Frontal cortex (tissue), 4 donors: ENCODE data around the gene VEGFC. TPM values are rescaled to one million over a fixed set of nuclear protein-coding genes. Genes with fewer than 3 reads are reported as not detected.

Experiments used
- DNase-seq, 2 donors: peaks; one replicate each; pipeline ENCODE4 v3.0.0; 2012; ENCODE audit warnings: low spot score in 2 of 2
- FAIRE-seq: peaks from 2 replicates; lab custom pipeline; 2012; peaks lifted over from hg19 to GRCh38; lab: Jason Lieb, UNC
- total RNA-seq: library from RNA; depleted of rRNA; stranded (reverse); fragments of >200 nt; gene quantifications from one replicate; pipeline ENCODE4 v1.2.3, GENCODE V29; 2014
- donor health status: control.
- donor health status: control.
- donor health status: control.

Gene VEGFC
- total RNA-seq, 1 donor from 2014 or later, result 1.6 TPM

DNA sequence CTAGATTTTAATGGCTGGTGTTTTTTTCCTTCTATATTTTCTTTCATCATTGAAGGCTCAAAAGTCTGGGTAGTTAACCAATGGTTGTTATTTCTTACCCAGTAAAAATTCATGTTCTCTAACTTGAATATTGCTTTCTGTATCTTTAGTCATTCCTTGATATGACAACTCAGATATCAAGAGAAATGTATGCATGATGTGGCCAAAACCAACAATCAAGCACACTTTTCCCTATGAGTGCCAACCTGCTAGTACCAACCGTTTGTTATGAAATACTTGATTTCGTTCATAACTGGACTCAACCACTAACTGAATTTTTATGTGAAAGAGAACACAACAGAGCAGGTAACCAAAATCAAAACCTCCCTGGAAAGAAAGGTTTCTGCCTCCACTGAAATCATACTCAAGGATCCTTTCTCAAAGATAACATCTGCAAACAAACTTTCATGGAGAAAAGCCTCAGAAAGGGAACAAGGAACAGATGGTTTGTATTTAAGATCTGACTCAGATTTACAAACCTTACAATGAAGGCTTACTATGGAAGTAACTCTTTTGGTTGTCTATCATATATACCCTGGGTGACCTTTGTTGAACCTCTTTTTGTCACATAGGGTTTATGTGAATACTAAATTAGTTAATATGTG, 8.3 kb upstream of the VEGFC start:
- DNase-seq, result no peak
- no peak for FAIRE-seq

DNA sequence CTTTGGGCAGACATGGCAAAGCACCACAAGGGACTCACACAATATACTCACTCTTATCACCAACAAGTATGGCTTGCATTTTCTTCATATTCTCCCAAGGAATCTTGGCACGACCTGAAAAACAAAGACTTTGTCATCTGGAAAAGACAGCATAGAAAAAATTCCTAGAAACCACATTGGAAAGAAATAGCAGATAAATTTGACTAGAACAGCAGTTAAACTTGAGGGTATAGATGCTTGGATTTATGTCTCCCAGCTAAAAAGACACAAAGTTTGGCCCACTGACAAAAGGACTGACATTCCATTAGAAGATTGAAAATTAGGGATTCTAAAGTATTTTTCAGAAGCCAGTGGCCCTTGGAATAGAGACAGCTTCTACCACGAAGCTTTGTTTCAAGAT, 6.9 kb upstream of the VEGFC start:
- FAIRE-seq (no peak), DNase-seq (no peak)

DNA sequence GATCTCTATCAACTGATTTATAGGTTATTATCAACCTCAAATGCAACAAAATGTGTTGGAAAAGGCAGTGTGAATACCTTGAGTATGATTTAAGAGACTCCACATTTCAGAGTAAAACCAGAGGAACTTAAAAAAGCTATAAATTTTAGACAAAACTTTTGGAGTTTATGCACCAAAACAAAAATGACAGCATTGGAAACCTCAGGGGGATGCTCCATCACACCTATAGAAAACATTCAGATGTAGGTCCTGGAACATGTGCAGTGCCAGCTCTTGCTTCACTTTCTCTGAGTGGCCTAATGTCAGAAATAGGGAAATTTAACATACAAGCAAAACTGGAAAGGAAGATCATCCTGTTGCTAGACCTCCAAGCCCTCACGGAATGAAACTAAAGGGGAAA, 5.8 kb upstream of the VEGFC start:
- FAIRE-seq (no peak), DNase-seq (no peak)

DNA sequence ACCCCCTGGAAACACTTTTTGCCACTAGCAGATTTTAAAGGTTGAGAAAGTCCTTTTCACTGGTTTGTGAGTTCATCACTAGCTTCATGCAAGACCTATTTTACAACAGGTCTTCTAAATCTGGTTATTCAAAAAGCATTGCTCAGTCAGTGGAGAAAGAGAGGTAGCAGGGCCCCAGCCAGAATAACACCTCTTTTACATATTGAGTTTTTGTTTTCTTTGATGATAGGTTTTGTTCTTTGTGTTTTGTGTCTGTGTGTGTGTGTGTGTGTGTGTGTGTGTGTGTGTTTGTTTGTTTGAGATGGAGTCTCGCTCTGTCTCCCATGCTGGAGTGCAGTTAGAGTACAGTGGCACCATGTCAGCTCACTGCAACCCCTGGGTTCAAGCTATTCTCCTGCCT, 2.7 kb upstream of the VEGFC start:
- no peak for FAIRE-seq
- no peak for DNase-seq

DNA sequence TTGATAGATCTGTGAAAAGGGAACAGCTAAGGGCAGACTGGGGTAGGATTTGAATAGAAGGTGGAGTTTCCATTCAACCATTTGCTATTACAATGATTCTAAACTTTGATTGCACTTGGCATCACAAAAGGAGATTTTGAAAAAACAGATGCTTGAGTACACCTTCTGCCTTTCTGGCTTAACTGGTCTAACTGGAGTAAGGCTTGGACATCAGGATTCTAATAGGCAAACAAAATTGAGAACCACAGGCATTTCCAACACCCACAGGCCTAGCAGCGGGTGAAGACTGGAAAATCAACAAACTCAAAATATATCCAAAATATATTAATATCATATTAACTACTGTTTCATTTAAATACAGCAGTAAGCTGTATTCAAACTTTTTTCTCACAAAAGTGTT, 1.9 kb upstream of the VEGFC start:
- FAIRE-seq (no peak), DNase-seq (no peak)

DNA sequence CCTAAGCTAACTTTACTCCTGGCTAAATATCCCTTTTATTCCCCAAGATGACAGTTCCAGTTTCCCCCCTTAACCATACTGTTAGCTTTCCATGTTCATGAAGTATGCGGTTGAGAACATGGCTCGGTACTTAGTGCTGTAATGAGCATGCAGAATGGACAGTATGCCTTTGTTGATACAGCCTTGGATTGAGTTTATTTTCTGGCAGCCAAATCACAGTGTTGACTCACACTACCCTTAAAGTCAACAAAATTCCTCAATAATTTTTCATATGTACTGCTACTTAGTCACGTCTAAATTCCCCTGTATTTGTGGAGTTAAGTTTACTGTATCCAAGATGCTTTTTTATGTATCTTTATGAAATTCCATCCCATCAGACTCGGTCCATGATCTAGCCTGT, 1.4 kb upstream of the VEGFC start:
- FAIRE-seq (no peak), DNase-seq (no peak)

DNA sequence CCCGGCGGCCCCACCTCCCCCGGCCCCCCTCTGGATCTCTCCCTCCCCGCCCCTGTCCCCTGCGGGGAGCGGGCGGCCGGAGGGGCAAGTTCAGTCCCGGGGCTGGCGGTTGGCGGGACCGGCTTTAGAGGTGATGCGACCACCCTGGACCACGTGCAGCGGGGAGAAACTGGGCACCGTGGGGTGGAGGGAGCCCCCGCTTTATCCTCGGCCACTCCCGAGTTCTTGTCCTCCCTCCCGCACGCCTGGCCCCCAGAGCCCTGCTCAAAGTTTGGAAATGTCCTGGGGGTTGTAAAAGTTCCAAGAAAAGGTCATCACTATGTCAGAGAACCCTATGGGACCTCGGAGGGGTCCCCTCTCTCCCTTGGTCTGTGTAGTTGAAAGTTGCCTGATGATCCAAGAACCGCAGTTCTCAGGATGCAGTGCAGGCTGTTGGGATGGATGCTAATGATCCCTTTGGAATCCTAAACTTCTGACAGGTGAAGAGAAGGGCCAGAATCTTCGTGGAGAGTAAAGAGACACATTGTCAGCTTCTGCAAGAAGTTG, 411 bp upstream of the VEGFC start:
- no peak for FAIRE-seq
- no peak for DNase-seq

DNA sequence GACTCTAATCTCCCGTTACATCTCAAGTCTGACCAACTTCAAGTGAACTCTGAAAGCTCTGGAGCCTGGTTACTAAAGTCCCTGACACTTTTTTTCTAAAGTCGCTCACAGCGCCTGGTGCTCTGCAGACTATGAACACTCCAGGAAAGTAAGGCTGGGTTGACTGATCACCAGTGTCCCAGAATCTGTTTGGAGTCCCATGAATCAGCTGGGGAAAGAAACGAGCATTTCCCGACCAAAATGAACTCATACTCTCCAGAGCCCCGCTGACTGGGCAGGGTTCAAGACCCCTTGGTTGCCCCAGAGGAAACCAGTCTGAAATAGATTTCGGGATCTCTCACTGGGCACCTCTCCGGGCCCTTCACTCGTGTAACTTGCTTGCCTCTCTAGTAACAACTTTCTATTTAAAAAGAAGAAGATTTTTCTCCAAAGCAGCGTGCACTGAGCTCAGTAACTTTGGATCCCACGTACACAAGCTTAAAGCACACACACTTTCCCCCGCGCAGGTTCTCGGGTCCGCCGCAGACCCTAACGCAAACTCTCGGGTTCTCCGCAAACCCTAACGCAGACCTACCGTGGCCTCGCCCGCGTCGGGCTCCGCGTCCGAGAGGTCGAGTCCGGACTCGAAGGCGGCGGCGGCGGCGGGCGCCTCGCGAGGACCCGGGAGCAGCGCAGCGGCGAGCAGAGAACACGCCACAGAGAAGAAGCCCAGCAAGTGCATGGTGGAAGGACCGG, 964 bp downstream of the VEGFC start:
- FAIRE-seq, result no peak
- no peak for DNase-seq

DNA sequence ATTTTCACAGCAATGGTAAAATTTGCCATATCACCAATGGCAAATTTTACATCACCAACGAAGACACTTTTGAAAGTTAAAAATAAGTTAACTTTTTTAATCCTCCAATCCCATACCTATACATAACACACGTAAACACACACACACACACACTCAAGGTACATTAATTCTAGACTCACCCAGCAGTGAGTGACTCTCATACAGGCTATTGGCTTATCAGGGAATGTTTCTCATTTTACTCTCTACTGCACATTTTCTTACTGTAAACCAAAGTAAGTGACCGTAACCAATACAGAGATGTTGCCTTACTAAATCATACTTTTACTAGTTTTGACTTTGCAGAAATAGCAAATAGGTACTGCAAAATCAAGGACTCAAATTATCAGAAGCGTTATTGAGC, 2.3 kb downstream of the VEGFC start:
- no peak for FAIRE-seq
- no peak for DNase-seq

DNA sequence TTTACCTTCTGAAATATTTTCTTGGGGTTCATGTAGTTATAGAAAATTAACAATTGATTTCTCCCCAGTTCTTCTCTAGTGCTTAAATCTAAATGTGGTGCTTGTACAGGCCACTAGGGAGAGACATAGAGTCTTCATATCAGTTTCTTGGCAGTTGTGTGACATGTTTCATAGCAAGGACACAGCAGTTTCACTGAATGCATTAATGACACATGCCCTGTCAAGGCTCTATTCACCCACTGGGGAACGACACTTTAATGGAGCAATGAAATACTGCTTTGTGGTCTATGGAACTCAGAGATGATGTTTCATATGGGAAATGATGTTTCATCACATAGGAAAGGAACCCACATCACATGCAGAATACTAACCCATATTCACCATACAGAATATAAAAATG, 2.8 kb downstream of the VEGFC start:
- peak; percentile 35 to 51 for DNase-seq
- peak; percentile 37 for FAIRE-seq

DNA sequence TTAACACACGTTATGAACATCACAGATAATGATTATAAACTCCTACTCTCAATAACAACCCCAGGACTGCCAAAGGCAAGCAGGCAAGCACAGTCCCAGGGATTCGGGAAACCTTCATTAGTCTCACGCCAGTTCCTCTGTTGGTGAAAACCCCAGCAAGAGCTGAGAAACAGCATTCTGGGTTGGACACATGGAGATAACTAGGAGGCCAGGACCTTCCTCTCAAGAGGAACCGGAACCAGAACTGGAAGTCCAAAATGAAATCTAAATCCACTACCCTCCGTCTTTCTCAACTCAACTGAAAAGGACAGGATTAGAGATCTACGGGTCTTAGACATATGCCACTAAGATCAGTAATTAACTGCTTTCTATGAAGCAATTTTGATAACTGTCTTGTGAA, 3.8 kb downstream of the VEGFC start:
- no peak for DNase-seq
- no peak for FAIRE-seq

DNA sequence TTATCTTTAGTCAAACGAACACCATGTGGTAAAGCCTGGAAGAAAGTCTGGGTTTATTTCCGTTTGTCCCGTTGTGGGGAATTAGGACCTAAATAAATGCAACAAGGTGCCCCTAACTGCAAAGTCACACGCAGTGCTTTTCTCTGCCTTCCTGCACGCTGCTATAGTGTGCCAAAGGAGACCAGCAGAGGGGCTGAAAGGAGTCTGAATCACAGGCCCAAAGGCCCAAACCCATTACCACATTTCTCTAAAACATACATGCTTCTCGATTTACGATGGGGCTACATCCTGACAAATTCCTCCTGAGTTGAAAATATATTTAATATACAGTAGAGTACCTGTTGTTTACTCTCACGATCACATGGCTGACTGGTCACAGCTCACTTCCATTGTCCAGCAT, 4.5 kb downstream of the VEGFC start:
- FAIRE-seq (no peak), DNase-seq (no peak)

DNA sequence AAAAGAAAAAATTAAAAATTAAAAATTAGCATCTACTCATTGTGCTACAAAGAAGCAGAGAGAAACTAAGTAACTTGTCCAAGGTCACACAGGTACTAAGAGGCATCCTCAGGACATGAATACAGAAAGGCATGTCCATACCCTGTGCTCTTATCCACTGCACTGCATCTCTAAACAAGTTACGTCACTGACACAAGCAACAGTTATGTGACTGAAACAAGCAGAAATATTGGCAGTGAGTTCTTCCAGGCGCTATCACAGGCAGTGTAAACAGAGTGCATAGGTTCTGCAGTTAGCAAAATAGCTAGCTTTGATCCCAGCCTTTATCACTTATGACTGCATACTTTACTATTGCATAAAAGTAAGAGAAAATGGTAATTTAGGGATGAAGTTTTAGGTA, 7.9 kb downstream of the VEGFC start:
- FAIRE-seq, result no peak
- DNase-seq, result no peak

DNA sequence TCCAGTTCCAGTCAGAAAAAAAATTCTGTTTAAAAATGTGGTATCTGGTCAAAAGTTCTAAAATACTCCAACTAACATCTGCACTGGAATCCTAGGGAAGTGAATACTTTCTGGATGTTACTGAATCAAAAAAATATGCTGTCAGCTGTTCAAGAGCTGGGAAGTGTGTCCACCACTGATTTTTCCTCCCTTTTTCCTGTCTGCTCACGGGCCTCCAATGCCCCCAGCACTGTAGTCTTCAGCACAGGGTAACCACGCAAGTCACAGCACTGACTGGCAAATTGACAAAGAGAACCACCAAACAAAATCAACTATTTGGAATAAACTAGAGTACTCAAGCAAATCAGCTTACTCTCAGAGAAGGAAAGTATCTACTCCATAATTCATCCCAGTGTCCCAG, 9.9 kb downstream of the VEGFC start:
- FAIRE-seq (no peak), DNase-seq (no peak)

DNA sequence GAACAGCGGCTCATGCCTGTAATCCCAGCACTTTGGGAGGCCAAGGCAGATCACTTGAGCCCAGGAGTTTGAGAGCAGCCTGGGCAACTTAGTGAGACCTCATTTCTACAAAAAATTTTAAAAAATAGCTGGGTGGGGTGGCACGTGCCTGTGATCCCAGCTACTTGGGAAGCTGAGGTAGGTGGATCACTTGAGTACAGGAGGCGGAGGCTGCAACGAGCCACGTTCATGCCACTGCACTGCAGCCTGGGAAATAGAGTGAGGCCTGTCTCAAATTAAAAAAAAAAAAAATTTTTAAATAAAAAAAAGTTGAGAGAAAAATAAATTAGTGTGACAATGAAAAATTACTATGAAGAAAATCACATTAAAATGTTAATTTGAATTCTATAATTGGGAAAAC, 10.5 kb downstream of the VEGFC start:
- FAIRE-seq (peak; percentile 42), DNase-seq (no peak)

DNA sequence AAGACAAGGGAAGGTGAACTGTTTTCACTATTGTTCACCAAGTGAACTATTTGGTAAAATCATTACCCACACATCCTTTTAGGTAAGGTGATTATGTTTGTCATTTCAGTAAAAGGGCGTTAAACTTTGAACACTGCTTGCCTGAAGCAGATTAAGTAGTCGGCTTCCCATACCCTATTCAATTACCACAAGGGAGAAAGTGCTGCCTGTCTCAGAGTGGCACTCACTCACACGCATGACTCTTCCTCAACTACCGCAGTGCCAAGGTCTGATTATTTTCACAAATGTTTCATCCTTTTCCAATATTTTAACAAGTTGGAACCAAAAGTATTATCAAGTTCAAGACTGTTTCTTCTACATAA, 11.0 kb downstream of the VEGFC start:
- no peak for DNase-seq
- FAIRE-seq, result no peak

DNA sequence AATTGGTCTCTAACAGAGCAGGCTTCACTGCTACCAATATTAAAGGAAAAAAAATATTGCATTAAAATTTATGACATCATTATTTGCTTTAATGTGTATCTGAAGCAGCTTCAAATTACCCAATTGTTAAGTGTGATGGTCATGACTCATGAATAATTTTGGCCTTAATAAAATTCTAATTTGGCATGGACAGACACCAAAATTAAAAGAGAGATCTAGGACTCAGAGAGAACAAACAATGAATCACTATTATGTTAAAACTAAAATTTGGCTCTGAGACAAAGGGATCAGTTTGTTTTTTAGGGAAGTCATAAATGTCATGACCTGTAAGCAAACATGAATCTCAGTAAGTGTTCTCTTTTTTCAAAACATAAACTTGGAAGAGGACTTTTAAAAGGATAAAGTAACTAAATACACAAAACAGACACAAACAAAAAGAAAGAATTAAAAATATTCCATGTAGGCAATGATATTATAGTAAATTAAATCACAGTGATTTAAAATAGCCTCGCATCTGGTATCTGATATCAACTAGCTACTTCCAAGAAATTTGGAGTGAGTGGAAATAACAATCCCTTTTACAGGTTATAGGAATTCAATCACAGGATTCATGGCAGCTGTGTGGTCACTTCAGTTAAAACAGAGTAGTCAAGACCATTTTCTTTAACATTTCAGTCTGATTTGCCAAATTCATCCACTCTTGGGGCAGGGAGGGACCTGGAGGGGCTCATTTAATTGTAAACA, 11.6 kb downstream of the VEGFC start:
- FAIRE-seq (peak; percentile 43), DNase-seq (no peak)

DNA sequence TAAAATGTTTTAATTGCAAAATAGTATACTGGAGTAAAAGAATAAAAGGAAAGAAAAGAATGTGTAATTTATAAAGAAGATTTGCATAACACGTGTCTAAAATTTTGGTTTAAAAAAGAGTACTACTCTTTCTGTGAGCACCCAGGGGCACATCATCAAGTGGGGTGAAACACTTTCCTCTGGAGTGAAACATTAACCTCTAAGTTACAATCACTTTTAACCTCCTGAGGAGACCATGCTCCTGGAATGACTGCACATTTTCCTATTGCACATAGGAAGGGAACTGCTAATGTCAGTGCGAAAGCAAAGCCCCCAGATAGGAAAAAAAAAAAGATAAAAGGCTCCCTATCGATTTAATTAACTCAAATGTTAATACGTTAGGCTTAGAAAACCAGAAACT, 13.3 kb downstream of the VEGFC start:
- no peak for DNase-seq
- no peak for FAIRE-seq

DNA sequence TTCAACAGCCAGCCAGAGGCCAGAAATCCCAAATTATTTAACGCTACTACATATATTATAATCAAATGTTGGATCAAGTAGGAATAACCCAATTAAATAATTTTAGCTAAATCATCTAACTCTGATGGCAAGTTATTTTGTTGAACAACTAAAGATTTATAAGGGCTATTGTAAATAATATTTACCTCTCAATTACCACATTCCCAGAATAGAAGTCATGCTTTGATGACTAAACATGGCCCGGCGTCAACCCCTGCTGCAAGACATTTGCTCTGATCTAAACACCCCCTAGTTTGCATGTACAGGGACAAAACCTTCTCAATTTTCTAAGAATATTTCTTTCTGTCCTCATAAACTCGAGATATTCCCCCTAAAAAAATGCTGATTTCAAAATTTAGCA, 14.2 kb downstream of the VEGFC start:
- no peak for DNase-seq
- no peak for FAIRE-seq

DNA sequence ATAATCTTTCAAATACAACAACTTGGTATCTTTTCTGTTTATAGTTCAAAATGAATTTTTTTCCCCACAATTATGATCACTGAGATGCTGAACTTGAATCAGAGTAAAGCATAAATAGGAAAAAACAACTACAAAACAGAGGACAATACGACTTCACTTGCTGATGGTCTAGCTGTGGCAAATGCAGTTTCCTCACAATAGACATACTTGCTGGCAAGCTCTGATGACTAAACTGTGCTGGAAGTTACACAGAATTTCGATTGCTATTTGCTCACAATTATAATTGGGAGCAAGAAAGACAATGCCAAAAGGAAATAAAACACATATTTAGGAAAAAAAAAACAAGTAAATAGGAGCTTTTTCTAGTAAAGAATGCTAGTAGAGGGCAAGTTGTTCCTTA, 14.7 kb downstream of the VEGFC start:
- DNase-seq (no peak), FAIRE-seq (no peak)

DNA sequence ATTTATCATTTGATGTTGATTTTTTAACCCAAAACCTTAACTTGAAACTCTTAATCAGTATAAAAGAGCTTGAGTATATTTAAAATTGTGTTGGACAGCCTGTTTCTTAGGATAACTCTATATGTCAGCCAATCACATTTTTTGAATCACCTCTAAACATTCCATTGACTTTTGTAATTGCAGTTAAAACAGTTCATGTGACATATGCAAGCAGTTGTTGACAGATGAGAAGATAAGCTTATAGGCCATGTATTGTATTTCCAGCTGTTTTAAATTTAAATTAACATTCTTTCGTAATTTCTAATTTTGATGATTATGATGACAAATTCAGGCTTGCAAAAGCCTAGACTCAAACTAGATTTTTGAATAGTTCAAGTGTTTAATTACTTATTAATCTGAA, 17.4 kb downstream of the VEGFC start:
- no peak for DNase-seq
- FAIRE-seq, result no peak
